ENCODE measurements around the gene HOXA10. TPM values are rescaled to one million over a fixed set of nuclear protein-coding genes. Genes with fewer than 3 reads are reported as not detected.

HOXA10 gene
- total RNA-seq, 8 experiments from 2014 or later = 0.05 to 57.7 (median 2.6) TPM; not detected in 1

Other genes with a start within 250 kb of the HOXA10 start
- 10 to 100 TPM in 5 of 8 experiments, 1 to 10 TPM in 3; 2.7 to 44.5 (median 14.4) TPM for gene HOXA1, start 78.3 kb downstream of the HOXA10 start, total RNA-seq
- 10 to 100 TPM in 4 of 8 experiments, 1 to 10 TPM in 3, under 1 TPM in 1; 0.31 to 23.0 (median 10.9) TPM for gene HOXA2, start 71.6 kb downstream of the HOXA10 start, total RNA-seq
- gene HOXA4, start 43.6 kb downstream of the HOXA10 start, total RNA-seq = 10 to 100 TPM in 6 of 8 experiments, 1 to 10 TPM in 2; 1.1 to 31.6 (median 15.0) TPM
- 100 to 1,000 TPM in 2 of 8 experiments, 10 to 100 TPM in 5, 1 to 10 TPM in 1; 10.0 to 121 (median 73.0) TPM for gene HOXA5, start 30.6 kb downstream of the HOXA10 start, total RNA-seq
- gene HOXA6, start 26.5 kb downstream of the HOXA10 start, total RNA-seq = 10 to 100 TPM in 6 of 8 experiments, 1 to 10 TPM in 2; 4.4 to 52.8 (median 23.7) TPM
- 10 to 100 TPM in 6 of 8 experiments, 1 to 10 TPM in 2; 1.4 to 38.6 (median 18.7) TPM for gene HOXA3, start 21.7 kb downstream of the HOXA10 start, total RNA-seq
- 10 to 100 TPM in 5 of 8 experiments, 1 to 10 TPM in 3; 4.2 to 20.0 (median 12.2) TPM for gene HOXA7, start 17.6 kb downstream of the HOXA10 start, total RNA-seq
- 10 to 100 TPM in 3 of 8 experiments, 1 to 10 TPM in 5; 1.3 to 95.2 (median 2.5) TPM for gene HOXA9, start 8.8 kb downstream of the HOXA10 start, total RNA-seq
- gene HOXA11, start 10.9 kb upstream of the HOXA10 start, total RNA-seq = 1 to 10 TPM in 3 of 8 experiments, under 1 TPM in 4, not detected in 1; 0.05 to 5.7 (median 0.43) TPM
- gene HOXA13, start 25.8 kb upstream of the HOXA10 start, total RNA-seq = 1 to 10 TPM in 1 of 8 experiments, under 1 TPM in 4, not detected in 3; 0.09 to 2.4 (median 0.18) TPM
- under 1 TPM in 6 of 8 experiments, not detected in 2; 0.05 to 0.85 (median 0.21) TPM for gene EVX1, start 68.5 kb upstream of the HOXA10 start, total RNA-seq